ENCODE results near the gene AVP. TPM values are rescaled to one million over a fixed set of nuclear protein-coding genes. Genes with fewer than 3 reads are reported as not detected.
A peak's percentile ranks its signal among the peaks of the same experiment; 100 is the strongest.

AVP gene
- total and polyA plus RNA-seq, 2 of the 13 experiments (the other 11 are each of a cell fraction or from before 2014, with no cell fraction given) = 0.12 TPM; not detected in 1

DNA sequence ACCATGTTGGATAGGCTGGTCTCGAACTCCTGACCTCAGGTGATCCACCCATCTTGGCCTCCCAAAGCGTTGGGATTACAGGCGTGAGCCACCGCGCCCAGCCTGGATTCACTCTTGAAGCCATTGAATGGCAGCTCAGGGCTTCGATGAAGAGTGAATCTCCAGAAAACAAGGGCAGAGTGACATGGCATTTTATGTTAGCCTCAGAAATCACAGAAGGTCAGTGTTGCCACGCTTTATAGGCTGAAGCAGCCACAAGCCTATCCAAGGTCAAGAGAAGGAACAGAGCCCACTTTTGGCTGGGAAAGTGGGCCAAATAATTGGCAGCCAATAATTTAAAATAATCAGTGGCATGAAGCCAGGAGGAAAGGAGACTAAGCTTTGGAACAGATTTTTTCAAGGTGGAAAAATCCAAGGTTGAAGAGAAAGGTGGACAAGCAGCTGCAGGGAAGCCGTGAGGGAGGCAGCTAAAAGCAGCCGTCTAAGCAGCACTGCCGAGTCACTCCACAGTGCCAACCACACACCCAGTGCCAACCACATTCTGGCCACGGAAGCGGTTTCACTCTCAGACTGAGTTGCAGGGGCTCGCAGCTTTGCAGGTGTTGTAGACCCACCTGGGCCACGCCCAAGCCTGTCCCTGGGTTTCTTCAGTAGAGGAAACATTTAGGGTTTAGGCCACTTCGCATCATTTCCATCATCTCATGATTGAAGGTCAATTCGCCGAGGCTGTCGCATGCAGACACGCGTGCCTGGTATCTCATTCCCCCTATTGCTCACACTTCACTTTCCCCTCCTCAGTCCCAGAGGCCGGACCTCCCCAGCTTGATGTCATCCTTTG is 17.4 kb upstream of the AVP start (continued):
- TF ChIP-seq ZNF292 (CRISPR knock-in tag; IDR thresholded peaks at IDR 0.05; ENCODE audit: borderline replicate concordance, low read depth) = peak; percentile 37; the same call in 1 of the 2 replicates

DNA sequence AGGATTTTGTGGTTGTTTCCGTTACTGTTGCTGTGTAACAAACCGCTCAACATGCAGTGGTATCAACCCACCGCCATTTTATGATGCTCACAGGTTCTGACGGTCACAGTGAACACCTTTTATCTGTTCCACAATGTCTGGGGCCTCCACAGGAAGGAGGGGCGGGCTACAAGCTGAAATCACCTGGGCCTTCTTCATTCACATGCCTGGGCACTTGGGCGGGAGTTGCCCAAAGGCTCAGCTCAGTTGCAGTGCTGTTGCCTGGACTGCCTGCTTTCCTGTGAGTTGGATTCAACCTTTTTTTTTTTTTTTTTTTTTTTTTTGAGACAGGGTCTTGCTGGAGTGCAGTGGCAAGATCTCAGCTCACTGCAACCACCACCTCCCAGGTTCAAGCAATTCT is 16.7 kb upstream of the AVP start:
- Histone ChIP-seq H2AFZ (ENCODE audit: low read length) (no peak overlapping the region), H3K4me1 (ENCODE audit: insufficient read depth, low read length) (peaks cover 47% of the 10 kb centered on the region), H3K27ac (ENCODE audit: extremely low read length, insufficient read depth, low read length) (no peak overlapping the region), H4K20me1 (ENCODE audit: insufficient read depth, low read length) (no peaks in the 10 kb centered on the region), H3K27me3 (ENCODE audit: control insufficient read depth in 1 of 2, insufficient read depth in 2 of 2, low read length in 2 of 2) (no peaks in the 10 kb centered on the region), H3K4me3 (replicated peaks in 1 of 3; ENCODE audit: insufficient read depth in 1 of 3, low read depth in 2 of 3, low read length in 3 of 3) (no peak overlapping the region), H3K36me3 (replicated peaks in 1 of 2; ENCODE audit: control insufficient read depth in 1 of 2, insufficient read depth in 2 of 2, low read length in 2 of 2) (no peaks in the 10 kb centered on the region), H3K4me2 (ENCODE audit: low read depth, low read length) (no peak overlapping the region), H3K9ac (ENCODE audit: insufficient read depth, low read depth, low read length) (no peak overlapping the region), H3K79me2 (ENCODE audit: insufficient read depth, low read length) (no peaks in the 10 kb centered on the region), H3K9me3 (ENCODE audit: low read length) (no peaks in the 10 kb centered on the region)
- POLR2A ChIA-PET = interaction anchor here (1.3 kb wide), 1 partner anchor 59 kb away, joined by 3 read pairs; no protein-coding TSS in a partner anchor
- CTCF ChIA-PET (ENCODE audit: low intra/inter-chr PET ratio, low total read pairs) = no interaction called here
- TF ChIP-seq GATAD2A (CRISPR knock-in tag; IDR thresholded peaks at IDR 0.05) (no peak), CBX1 (IDR thresholded peaks at IDR 0.05; ENCODE audit: low read depth) (no peak), ZNF607 (CRISPR knock-in tag; IDR thresholded peaks at IDR 0.05; ENCODE audit: borderline replicate concordance) (0 out of 2 replicates have a peak, but pooled peaks have one; percentile 4)
- TF ChIP-seq, protein P1, sequence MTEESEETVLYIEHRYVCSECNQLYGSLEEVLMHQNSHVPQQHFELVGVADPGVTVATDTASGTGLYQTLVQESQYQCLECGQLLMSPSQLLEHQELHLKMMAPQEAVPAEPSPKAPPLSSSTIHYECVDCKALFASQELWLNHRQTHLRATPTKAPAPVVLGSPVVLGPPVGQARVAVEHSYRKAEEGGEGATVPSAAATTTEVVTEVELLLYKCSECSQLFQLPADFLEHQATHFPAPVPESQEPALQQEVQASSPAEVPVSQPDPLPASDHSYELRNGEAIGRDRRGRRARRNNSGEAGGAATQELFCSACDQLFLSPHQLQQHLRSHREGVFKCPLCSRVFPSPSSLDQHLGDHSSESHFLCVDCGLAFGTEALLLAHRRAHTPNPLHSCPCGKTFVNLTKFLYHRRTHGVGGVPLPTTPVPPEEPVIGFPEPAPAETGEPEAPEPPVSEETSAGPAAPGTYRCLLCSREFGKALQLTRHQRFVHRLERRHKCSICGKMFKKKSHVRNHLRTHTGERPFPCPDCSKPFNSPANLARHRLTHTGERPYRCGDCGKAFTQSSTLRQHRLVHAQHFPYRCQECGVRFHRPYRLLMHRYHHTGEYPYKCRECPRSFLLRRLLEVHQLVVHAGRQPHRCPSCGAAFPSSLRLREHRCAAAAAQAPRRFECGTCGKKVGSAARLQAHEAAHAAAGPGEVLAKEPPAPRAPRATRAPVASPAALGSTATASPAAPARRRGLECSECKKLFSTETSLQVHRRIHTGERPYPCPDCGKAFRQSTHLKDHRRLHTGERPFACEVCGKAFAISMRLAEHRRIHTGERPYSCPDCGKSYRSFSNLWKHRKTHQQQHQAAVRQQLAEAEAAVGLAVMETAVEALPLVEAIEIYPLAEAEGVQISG (CRISPR knock-in tag; IDR thresholded peaks at IDR 0.05) = no peak
- WGBS (ENCODE audit: low lambda C conversion rate) = 98% methylated on average over 6 of the region's 6 CpGs
- no peak for ATAC-seq
- no peak for DNase-seq (ENCODE audit: low spot score)
- in situ Hi-C loops (cut with HindIII; ENCODE audit: extremely low pct_ligation_motif_present, low pct_unique_long_range_greater_than_20kb) (no loop called here), intact Hi-C loops (cut with micrococcal nuclease; ENCODE audit: unreplicated experiment) (no loop called here)
- BruUV-seq (replicated peaks) = no TSS peak
- no peak for FAIRE-seq

Measured in HepG2 (cell line).